Measurements from ENCODE around the gene SLC6A6.

DNA sequence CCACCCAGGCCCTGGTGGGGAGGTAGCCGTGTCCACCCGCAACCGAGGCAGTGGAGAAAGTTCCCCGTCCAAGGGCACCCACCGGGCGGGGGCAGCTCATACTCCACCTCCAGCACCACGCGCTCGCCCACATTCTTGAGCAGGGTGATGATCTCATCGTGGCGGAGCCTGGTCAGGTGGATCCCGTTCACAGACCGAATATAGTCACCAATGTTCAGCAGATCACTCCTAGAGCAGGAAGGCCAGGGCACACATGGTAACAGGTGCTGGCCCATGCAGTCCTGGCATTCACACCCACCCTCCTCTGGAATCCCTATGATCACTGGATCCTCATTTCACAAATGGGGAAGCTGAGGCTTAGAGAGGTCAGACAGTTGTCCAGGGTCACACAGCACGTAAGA is 121.9 kb downstream of the SLC6A6 start:
- TF ChIP-seq CTCF (IDR thresholded peaks at IDR 0.05; ENCODE audit: insufficient read depth, low read depth, low read length) (no peak), EZH2 (IDR thresholded peaks at IDR 0.05; ENCODE audit: insufficient read depth, low read length) (no peak)

Measured in astrocyte (in vitro differentiated cells and primary cell).